HG03108 (cell line): ENCODE results near the gene PRSS27.

Experiments used
- ATAC-seq: cut with Tn5 transposase; IDR thresholded peaks from one replicate; pipeline ENCODE4 v1.9.1; 2021; ENCODE audit warnings: moderate library complexity; ENCODE audit not compliant: unreplicated experiment

PRSS27 gene

DNA sequence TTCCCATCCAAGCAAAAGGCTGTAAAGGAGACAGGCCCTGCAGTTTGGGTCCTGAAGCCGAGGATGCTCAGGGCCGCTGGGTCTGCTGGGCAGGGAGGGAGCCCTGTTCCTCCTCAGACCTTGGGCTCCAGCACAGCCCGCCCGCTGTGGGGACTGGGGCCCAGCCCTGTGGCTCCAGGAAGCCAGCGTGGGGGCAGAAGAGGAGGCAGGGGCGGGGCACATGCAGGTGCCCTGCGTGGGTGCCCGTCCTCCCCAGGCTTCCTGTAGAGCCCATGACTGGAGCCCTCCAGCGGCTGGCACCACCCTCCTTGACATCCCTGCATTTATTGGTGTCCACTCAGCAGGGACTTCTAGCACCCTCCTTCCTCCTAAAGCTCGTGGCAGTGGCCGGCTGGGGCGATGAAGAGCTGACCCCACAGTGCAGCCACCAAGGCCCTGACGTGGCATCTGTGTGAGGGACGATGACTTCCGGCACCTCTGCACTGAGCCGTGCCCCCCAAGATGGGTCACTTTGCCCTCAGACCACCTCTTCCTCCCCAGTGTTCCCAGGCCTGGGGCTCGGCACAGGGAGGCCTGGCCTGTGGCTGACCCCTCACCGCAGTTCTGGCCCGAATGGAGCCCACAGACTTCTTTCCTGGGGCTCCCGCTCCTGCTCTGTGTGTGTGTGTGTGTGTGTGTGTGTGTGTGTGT lies 9.9 kb downstream of the PRSS27 start:
- ATAC-seq: no peak

DNA sequence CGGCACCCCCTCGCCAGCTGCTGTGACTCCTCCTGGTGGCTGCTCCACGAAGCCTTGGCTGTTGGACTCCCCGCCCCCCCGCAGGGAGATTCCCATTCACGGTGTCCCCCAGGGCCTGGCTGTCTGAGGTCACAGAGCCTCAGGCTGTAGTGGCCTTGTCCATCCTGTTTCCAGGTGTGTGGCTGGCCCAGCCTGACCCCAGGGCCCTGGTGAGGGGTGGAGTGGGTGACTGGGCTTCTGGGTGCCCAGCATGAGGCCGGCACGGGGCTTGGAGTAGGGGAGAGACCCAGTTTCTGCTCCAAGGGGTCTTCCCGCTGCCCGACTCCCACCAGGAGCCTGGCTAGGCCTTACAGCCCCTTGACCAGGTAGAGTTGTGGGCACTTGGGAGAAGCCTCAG lies 10.4 kb downstream of the PRSS27 start:
- ATAC-seq: no peak

DNA sequence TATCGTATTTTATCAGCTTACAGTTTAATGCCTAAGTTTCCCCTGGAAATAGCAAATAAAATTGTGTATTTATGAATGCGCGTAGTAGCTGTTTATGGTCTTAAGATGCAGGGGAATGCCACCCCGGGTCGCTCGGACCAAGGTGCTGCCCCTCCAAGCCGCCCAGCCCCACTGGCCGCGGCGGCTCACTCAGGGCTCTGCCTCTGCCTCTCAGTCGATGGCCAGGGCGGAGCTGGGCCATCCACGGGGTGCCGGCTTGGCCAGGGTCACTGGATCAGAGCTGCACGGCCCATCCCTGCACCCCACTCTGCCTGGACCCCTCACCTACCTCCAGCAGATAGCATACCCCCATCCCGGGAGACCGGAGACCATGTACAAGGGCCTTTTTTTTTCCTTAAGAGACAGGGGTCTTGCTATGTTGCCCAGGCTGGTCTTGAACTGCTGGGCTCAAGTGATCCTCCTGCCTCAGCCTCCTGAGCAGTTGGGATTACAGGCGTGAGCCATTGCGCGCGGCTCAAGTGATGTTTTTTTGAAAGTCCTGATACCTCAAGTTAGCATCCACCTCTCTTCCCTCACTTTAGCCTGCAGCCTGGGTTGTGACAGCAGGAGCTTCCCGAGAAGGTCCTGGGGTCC lies 11.0 kb downstream of the PRSS27 start:
- ATAC-seq: no peak

DNA sequence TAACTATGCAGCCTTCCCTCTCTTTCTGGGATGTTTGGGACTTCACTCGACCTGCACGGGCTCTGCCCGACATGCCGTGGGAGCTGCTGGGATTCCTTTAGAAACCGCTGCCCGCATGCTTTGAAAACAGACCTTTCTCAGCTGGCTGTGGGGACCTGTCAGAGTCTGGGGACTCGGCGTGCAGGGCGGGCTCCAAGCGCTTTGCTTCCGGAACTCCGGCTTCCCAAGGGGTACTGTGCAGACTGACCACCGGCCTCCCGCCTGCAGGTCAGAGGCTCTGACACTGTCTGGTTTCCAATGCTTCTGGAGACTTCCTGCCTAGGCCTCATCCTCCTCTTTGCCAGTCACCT lies 11.8 kb downstream of the PRSS27 start:
- no peak for ATAC-seq

DNA sequence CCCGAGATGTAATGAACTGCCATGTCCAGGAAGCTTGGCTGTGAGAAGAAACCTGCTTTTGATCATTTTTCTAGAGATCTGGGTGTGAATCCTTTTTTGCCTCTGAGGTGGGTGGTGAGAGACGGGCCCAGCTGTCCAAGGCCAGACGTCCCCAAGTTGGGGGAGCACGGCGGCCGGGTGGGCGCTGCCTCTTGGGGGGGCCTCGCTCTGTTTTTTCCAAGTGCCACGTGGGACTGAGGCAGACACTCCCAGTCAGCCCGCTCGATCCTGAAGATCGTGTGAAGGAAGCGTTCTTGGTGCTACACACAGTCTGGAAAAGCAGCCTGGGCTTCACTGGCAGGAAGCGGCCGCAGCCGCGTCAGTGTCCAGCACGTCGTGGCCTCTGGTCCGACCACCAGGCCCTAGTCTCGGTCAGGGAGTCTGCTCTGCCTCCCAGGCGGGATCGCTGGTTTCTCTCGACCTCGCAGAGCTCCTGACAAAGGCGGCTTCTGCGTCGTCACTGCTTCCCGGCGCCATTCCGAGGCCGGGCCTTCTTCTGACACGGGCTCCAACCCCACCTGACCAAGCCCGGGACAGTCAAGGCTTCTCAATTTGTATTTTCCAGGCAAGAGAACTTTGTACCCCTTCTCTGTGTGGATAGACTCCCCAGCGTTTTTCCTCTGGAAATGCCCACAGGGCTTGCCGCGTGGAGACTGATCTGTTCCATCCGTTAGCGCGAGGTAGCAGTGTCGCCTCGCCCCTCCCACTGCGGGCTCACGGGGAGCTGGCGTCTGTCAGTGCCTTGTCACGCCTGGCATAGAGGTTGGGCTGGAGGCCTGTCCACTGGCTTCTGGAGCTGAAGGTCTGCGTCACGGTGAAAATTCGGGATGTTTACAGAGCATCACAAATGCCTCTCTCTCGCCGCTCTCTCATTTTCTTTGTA lies 12.4 kb downstream of the PRSS27 start:
- no peak for ATAC-seq

DNA sequence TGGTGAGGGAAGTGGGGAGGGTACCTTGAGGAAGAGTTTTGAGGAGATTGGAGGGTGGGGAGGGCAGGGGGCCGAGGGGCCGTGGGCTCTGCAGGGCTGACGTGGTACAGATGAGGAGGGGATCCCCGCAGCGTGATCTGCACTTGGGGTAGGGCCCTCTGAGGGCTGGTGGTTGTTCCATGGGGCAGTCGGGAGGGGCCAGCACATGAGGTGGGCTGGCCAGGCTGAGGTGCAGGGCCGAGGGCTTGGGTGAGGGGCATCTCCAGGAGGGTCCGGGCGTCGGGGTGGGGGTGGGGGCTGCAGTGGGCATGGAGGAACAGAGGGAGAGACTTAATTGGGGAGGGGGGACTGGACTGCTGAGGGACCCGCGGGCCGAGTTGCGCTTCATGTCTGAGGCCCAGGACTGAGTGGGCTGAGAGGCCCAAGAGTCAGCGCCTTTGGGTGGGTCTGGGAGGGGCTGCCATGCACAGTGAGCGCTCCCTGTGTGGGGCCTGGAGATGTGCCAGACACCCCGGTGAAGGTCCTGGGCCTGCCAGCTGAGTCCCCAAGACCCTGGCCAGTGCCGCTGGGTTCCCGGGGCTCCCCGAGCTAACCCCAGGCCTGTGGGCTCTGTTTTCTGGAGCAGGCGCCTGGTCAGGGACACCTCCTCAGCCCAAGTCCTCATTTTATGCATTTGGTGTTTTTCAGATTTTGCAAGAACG lies 13.3 kb downstream of the PRSS27 start:
- no peak for ATAC-seq

DNA sequence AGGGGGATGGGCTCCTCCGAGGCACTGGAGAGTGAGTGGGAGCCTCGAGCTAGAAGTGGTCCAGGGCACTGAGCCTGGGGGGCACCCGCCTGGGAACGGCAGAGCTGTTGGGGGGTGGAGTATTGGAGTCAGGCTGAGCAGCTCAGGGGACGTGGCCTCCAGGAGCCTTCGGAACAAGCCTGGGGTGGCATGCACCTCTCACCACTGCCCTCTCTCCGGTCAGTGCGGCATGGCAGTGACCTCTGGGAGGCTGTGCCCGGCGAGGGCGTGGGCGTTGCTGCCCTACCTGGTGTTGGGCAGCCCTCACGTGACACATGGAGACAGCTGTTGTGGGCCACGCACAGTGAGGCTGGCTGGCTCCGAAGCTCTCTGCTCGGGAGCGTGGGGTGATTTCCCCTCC lies 13.9 kb downstream of the PRSS27 start:
- no peak for ATAC-seq

DNA sequence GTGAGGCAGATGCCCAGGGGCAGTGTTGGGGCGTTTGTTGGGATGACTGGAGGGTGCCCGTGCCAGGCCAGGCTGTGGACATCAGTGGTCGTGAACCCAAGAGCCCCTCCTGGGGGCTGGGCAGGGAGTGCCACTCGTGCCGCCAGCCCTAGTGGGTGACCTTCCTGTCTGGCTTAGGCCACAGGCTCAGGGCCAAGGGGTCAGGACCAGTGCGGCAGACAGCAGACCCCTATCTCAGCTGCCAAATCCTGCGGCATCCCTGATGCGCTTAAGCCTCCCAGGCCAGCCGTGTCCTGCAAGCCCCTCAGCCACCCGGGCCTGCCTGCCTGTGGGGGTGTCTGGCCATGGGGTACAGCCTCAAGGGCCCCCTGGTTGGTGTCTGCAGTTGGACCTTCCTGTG lies 14.7 kb downstream of the PRSS27 start:
- ATAC-seq: no peak

DNA sequence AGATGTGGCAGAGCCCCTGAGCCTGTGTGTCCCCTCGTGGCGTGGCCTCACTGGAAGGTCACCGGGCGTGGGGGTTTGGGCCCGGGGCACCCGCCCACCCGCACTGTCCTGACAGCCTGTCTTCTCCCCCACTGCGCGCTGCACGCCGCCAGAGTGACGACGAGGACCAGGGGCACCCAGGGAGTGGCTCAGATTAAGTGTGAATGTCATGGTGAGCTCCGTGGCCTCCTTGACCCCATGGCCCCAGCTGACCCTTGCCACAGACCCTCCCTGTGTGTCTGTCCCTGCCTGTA lies 15.1 kb downstream of the PRSS27 start:
- ATAC-seq: no peak

DNA sequence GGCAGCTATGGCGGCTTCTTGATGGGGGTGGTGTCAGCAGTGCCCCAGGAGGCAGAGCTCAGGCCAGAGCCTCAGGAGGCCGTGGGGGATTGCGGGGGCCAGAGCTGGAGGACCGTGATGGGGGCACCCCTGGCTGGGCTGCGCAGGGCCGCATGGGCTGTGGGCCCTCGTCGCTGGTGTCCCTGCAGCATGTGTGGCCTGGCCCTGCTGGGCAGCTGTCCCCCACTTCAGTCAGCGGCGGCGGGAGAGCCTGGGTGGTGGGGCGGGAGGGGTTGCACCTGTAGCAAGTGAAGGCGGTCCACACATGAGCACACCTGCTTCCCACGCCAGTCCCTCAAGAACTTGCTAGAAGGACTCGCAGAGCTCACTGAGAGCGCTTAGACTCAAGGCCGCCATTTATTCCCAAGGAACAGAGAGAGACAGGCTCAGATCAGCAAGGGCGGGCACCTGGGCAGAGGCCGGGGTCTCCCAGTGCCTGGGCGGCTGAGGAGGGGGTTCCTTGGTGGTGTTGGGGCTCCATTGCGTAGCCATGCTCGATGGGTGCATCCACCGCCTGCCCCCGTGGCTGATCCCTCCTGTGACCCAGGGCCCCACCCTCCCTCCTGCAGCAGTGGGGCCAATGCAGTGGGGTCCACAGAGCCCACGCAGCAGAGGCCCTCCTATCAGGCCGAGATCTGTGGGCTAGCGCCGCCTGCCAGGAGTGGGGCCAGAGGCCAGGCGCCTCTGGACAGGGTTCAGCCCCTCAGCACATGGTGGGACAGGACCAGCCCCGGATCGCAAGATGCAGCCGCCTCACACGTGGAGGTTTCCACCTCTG lies 15.7 kb downstream of the PRSS27 start:
- no peak for ATAC-seq

DNA sequence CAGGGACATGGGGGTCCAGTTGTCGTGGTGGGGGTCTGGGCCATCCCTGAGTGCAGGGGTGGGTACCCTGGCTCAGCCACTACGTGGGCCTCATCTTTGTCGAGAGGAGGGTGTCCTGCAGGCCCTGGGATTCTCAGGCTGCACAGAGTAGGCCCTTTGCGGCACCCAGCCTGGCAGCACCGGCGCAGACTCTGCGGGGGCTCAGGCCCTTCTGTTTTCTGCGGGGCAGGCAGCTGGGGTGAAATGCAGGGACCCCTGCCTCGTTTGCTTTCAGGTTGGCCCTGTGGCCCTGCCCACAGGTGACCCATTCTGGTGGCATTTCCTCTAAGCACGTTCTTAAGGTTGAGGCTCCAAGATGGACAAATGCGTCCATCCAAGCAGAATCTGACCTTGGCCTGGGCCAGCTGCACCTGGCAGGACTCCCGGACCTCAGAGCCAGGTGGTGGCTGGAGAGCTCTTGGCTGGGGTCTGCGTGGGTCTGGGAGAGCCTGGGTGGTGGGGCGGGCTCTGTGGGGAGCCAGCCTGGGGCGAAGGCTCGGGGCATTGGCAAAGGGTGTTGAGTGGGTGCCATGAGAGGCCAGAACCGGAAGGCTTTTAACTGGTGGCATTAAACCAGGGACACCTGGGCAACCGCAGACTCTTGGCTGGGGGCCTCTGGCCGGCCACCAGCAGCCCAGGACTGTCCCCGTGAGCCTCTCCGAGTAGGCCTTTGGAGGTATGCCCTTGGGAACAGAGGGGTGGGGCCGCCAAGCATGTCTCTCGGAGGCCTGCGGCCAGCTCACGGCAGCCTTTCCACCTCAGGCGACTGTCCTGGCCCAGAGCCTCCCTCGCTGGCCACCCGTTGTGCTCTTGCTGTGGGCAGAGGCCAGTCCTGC lies 16.9 kb downstream of the PRSS27 start:
- ATAC-seq: no peak

DNA sequence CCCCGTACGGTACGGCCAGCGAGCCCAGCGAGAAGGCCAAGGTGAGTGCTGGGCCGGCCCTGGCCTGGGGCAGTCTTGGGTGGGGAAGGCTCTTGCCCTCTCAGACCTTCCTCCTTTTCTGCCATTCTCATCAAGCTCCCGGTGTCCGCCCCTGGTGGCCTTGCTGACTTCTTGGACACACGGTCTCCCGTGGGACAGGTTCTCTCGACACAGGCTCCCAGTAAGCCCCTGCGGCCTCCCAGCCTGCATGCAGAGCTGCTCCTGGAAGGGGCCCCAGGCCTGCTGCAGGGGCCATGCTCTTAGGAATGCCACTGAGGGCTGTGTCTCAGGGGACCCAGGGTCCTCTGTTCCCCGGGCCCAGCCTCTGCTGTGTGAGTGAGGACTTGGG lies 17.6 kb downstream of the PRSS27 start:
- no peak for ATAC-seq

DNA sequence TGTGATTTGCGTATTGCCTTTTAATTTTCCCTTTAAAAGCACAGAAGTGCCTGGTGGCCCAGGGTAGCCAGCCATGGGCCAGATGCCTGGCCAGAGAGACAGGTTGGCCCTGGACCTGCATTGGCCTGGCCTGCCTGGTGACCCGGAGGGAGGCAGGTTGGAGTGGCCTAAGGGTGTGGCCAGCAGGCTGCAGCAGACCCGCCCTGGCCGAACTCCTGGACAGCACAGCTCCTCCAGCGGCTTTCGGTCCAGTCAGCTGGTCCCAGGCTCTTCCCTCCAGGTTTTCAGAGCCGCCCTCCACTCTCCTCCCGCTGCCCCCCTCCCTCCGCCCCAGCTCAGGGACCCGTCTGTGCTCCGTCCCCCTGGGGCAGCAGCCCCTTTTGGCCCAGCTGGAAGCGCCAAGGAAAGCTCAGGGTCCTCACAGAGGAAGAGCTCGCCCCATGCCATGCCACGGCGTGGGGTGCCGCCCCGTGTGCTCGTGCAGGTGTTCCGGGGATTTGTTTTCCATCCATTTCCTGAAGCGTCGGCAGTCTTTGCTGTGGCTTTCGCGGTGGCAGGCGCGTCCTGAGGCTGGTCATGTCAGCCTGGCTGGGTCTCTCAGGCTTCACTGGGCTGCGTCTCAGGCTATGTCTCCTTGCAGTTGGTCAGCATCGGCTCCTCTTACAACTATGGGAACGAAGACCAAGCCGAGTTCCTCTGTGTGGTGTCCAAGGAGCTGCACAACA lies 18.1 kb downstream of the PRSS27 start:
- ATAC-seq: no peak

DNA sequence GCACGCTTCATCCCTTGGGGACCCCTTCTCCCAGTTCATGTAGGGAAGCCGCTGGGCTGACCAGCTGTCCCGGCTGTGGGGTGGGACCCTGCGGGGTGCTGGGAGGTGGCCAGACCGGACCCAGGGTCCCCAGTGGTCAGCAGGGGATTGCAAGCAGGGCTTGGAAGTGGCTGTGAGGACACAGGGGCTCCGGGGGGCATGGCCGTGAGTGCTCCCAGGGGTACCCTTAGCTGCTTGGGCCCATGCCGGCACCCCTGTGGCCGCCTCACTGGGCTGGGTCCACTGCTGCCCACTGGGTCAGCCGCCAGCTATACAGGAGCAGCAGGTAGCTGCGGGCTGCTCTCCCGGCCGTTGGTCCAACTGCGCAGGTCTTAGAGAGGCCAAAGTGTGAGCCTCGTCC lies 18.8 kb downstream of the PRSS27 start:
- no peak for ATAC-seq

DNA sequence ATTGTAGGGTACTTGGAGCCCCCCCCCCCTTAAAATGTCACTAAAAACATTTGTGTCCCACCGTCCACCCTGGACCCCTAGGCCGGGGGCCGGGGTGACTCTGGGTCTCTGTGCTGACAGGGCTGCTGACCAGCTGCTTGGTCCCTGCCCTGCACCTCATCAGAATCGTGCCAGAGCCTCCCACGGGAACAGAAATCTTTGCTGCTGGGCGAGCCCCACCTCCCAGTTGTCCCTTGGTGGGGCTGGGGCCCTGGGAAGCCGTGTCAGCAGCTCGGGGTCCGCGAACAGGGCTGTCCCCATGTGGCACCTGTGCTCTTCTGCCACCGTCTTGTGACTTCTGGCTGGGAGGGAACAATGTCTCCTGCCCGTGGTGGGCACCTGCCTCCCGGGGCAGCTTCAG lies 19.2 kb downstream of the PRSS27 start:
- no peak for ATAC-seq

DNA sequence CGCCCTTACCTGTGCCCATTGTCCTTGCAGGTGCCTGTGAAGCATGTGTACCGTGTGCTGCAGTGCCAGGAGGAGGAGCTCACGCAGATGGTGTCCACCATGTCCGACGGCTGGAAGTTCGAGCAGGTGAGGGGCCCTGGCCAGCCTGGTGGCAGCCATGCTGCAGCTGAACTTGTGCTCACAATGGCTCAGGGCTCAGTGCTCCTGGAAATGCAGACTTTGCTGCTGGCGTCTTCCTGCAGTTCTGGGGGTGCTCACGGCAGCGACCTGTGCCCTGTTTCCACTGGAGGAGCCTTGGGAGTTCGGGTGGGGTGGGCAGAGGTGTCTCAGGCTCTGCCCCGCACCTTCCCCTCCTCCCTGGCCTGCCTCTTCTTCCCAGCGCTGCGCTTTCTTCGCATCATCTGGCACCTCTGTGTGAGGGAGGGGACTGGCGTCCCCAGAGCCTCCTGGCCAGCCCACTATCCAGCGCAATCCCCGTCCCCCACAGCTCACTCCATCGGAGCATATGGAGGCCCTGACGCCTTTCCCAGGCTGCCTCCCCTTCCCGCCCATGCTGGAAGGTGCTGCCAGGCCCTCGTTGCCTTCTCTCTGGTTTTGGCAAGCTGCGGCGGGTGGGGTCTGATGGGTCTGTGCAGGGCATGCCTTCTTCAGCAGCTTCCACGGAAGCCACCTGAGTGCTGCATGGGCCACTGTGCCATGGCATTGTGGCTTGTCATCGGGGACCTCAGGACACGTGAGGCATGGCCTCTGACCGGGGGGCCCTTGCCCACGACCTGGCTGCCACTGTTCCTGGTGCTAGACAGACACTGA lies 20.0 kb downstream of the PRSS27 start:
- ATAC-seq: no peak

DNA sequence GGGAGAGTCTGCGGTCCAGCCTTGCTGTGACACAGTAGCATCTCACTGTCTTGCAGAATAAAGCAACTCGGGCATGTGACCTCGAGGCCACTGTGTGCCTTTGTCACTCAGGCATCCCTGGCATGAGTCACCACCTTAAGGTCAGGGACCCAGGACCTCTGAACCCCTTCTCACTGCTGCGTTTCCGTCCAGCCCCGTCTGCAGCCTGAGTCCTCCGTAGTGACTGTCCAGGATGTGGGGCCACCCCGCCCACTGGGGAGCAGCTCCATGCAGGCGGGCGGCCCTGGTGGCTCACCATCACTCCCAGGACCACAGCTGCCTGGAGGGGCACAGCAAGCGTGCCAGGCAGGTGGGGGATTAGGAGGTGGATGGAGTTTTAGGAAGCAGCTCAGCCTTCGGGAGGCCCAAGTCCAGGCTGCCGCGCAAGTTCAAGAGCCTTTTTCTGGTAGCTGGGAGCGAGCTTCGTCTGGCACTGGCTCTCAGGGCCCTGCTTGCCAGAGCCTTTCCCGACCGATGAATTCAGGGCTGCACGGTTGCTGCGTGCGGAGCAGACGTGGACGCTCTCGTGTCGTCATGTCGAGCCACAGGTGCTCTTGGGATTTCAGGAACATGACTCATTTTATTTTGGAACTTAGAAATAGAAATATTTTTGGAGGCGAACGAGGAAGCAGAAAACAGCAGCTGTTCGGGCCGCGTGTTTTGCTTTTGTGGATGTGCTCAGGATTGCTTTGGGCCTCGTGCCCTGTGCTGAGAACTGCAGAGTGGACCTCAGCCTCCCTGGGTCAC lies 20.9 kb downstream of the PRSS27 start:
- ATAC-seq: no peak
